Stimulated activated CD8-positive, alpha-beta memory T cell treated with anti-CD3 and anti-CD28 coated beads, Interleukin-15, amount 100 ng/mL, for 4 hours (primary cell): ENCODE measurements around the gene UCK1.
A peak's percentile ranks its signal among the peaks of the same experiment; 100 is the strongest.
"Not testable (repeated sequence)": the region's sequence is repeated elsewhere in the genome, so short reads cannot be mapped to it uniquely, and the experiment has no call there.

Experiments
- DNase-seq, 2 donors: peaks; one replicate each; pipeline ENCODE4 v3.0.0-alpha.2; 2020; ENCODE audit warnings: low read depth in 2 of 2

UCK1 gene

DNA sequence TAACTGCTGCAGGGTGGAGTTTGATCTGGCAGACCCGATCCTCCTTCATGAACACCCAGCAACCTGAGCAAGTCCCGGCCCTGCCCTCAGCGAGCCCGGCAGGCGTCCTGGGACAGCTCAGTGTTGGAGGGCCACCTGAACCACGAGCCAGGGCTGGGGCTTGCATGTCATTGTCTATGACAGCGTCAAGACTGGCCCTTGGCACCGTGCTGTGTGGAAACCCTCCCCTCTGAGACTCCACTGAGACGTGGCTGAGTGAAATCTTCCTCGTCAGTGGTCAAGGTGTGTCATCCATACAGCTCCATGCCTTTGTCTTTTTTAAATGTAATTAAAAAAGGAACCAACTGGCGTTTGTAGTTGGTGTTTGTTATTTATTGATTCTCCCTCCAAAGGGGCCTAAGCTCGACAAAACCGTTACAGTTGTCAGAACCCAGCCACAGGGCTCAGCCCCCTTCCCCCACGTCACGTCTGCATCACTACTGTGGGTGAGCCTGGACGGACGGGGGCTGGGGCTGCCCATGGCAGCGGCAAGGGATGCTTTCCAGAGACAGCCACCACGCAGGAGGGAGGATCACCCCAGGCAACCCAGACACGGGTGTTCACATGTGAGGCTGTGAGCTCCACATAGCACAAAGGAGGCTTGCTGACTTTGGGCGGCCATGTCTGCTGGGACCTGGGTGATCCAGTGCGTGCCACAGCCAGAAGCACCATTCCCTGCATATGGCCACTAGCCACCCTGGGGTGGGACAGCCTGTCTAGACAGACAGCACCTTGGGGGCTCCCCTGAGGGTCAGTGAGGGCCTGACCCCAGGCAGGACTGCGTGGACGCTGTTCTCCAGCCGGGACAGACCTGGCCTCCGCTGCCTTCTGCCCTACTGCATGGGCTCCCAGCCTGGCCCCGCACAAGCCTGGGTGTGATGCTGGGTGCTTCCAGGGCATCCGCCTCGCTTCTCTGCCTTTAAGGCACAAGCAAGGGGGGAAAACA is 7.3 kb downstream of the UCK1 start:
- no peak for DNase-seq

DNA sequence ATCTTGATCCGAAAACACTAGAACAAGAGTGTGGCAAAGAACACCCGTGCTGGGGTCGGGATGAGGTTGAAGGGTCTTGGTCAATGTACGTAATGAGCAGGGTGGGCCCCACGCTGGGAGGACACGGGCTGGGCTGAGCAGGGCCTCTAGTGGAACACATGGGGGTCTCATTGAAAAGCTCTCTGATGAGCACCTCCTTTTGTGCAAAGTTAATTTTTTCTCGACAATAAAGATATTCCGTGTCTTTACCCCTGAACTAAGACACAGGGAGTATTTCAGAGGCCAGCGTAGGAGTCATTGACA is 8.0 kb downstream of the UCK1 start:
- no peak for DNase-seq

- DNase-seq, result no peak
Measured at GRCh38 chr9:131522257-131523085, 8.6 kb downstream of the UCK1 start.

DNA sequence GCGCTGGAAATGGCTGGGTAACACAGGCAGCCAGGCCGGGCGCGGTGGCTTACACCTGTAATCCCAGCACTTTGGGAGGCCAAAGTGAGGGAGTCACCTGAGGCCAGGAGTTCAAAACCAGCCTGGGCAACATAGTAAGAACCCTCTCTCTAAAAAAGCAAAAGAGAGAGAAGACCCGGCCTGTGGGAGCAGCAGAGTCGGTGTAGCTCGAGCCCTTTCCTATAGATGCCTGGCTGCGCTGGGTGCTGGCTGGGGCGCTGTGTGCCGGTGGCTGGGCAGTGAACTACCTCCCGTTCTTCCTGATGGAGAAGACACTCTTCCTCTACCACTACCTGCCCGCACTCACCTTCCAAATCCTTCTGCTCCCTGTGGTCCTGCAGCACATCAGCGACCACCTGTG is 9.2 kb downstream of the UCK1 start:
- no peak for DNase-seq

DNA sequence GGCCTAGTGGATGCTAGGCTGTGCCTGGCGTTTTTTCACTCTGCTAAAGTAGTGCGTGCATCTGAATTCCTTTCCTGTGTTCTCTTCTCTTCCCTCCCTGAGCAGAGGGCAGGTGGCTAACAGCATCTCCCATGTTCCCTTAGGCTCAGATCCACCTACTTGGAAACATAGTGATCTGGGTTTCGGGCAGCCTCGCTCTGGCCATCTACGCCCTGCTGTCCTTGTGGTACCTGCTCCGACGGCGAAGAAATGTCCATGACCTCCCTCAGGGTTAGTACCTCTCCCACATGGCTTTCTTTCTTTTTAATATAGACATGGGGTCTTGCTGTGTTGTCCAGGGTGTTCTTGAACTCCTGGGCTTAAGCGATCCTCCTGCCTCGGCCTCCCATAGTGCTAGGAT is 9.9 kb downstream of the UCK1 start:
- no peak for DNase-seq

GRCh38 chr9:131520503-131520902 is 10.6 kb downstream of the UCK1 start:
- DNase-seq, result no peak

DNA sequence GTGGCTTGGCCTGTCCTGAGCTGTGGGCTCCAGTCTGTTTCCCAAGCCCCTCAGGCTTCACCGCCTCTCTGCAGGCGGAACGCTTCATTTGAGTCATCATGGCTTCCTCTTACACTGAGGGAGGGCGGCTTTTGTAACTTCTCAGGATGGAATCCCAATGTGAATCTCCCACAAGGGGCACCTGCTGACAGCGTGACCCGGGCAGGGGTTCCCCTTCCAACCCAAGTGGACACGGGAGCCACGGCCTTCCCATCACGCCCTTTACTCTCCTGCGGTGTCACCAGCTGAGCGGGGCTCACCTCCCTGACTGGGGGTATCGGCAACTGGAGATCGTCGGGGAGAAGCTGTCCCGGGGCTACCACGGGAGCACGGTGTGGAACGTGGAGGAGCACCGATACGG is 12.5 kb downstream of the UCK1 start:
- DNase-seq, result no peak

GRCh38 chr9:131517761-131518190 is 13.3 kb downstream of the UCK1 start:
- DNase-seq, result no peak

DNA sequence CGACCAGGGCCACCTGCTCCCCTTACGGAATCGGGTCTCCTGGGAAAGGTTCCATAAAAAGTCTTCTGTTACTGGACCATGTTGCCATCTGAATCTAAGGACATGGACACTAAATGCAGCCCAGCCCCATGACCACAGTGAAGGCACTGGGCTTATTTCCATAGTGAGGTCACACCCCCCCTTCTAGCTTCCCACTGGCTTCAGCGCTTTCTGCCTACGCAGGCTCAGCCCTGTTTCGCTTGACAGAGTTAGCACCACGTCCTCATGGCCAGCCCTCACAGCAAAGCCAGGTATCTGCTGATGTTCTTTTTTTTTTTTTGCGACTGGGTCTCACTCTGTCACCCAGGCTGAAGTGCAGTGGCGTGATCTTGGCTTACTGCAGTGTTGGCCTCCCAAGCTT is 14.1 kb downstream of the UCK1 start:
- no peak for DNase-seq

GRCh38 chr9:131516100-131516499 is 15.0 kb downstream of the UCK1 start:
- DNase-seq, result no peak

DNA sequence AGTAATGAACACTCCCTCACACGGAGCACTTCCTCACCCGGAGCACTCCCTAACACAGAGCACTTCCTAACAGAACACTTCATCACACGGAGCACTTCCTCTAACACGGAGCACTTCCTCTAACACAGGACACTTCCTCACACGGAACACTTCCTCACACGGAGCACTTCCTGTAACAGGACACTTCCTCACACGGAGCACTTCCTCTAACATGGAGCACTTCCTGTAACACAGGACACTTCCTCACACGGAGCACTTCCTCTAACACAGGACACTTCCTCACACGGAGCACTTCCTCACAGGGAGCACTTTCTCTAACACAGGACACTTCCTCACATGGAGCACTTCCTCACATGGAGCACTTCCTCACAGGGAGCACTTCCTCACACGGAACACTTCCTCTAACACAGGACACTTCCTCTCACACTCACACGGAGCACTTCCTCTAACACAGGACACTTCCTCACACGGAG is 15.5 kb downstream of the UCK1 start:
- DNase-seq, result not testable (repeated sequence)

DNA sequence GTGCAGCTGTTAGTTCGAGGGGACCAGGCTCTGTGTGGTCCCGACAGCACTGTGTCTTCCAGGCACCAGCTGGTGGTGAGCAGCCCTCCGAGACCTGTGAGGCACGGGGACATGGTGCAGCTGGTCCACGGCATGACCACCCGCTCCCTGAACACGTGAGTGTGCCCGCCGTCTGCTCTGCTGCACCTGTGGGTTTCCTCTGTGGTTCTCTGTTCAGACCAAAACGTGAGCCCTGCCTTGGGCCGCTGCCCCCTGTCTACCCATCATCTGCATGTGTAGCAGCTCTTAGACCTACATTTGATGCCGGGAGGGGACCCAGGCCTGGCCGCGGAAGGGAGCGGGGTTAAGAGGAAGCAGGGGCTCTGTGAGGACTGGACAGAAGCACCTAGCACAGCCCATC is 17.9 kb downstream of the UCK1 start:
- DNase-seq, result no peak

GRCh38 chr9:131511880-131512279 is 19.2 kb downstream of the UCK1 start:
- no peak for DNase-seq

- DNase-seq, result no peak
Measured at GRCh38 chr9:131511416-131511815, 19.6 kb downstream of the UCK1 start.

- DNase-seq, result no peak
Measured at GRCh38 chr9:131505012-131505411, 26.1 kb downstream of the UCK1 start.

GRCh38 chr9:131503626-131504465 is 27.2 kb downstream of the UCK1 start:
- DNase-seq, result peak in 1 of 2 donors; percentile 9

DNA sequence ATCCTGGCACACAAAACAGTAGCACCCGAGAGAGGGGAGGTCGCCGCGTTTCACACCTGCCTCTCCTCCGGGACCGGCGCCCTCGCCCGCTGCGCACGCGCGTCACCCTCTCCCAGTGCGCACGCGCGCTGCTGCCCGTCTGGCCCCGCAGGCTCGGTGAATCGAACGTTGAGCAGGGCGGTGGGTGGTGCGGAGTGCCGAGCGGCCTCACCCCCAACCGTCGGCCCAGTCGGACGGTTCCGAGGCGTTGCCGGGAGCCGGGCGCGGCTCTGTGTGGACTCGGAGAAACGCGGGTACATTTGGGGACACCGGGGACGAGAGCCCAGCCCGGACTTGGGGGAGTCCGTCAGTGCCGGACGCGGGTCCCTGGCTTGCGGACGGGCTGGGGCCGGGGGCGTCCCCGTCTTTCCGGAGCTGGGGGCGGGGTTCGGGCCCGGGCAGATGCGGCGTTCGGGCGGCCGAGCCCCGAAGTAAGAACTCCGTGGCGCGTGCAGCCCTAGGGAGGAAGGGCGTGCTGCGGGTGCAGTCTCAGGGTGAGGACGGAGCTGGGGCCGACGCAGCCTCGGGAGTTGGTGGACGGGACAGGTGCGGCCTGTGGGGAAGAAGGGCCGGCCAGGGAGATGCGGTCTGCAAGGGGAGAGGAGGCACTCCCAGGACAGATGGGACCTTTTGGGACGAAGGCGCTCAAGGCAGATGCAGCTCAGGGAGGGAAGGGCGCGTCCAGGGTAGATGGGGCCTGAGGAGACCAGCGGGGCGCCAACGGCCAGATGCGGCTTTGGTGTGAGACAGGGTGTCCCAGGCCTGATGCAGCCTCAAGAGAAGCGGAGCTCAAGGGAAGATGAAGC is 28.1 kb downstream of the UCK1 start, which contains the start of gene POMT1:
POMT1 (plus strand) TSS at position 138 of the 845 bp plus-strand sequence. CDS start 1,301 bp downstream, outside the sequence.
- peak; percentile 76 to 80 for DNase-seq

- DNase-seq, result peak; percentile 15 to 42
Measured at GRCh38 chr9:131500939-131501541, 30.0 kb downstream of the UCK1 start.

DNA sequence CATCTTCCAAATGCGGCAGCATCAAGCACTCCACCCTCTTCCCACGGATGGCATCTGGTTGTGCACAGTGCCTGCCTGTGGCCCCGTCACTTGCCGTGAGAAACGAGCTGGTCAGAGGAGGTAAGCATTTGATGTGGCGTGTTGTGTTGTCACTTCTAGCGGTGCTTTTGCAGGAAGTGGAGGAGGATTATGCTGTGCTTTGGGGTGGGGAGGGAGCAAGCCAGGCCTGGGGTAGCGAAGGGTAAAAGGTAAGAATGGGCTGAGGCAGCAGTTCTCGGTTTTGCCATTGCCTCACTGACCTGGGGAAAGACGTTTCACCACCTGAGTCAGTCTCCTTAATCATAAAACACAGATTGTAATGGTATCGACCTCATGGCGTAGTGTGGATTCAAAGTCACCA is 30.7 kb downstream of the UCK1 start:
- peak; percentile 32 to 50 for DNase-seq

DNA sequence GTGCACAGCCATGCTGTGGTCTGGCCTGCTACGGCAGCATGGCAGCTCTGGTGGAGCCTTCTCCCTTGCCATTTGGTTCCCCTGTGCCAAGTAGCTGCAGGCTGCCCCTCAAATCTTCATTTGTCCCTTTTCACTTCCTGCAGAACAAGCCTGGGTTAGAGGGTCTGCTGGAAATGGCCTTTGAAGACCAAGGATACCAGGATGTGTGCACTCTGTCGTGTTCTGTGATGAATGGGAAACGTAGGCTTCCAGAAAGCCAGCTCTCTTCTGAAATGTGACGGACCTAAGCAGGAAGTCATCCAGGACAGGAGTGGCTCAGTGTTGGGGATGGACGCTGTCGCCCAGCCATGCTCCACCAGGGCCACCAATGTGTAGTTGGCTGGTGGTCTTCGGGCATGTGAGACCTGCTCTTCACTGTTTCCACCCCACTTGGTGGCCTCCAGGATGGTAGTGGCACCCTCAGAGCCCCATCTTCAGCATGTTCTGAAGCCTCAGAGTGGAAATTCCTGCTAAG is 31.8 kb downstream of the UCK1 start:
- no peak for DNase-seq
